GM18951 (cell line): ENCODE results near the gene MRC2.

Experiments used
- POLR2A ChIP-seq: IDR thresholded peaks from 4 replicates; pipeline ENCODE4 v1.6.1; 2011; ENCODE audit warnings: mild to moderate bottlenecking; ENCODE audit not compliant: insufficient read length, insufficient read depth; ENCODE audit errors: extremely low read depth
- in situ Hi-C: fragments of 300-500 bp; cut with MboI; formaldehyde crosslinking; loops from one replicate; pipeline ENCODE4 v1.12.0; 2022; ENCODE audit warnings: low sequenced_read_pairs, mixed read lengths, inconsistent platforms; ENCODE audit not compliant: unreplicated experiment

MRC2 gene

GRCh38 chr17:62701706-62702085, 74.2 kb downstream of the MRC2 start:
- in situ Hi-C loops, result loop anchor here (10.0 kb wide), 1 partner anchor 263 kb away; the partner anchor contains the start of gene TANC2
- no peak for TF ChIP-seq POLR2A

GRCh38 chr17:62702746-62703260, 75.3 kb downstream of the MRC2 start:
- no peak for TF ChIP-seq POLR2A
- in situ Hi-C loops, result loop anchor here (10.0 kb wide), 1 partner anchor 262 kb away; the partner anchor contains the start of gene TANC2

GRCh38 chr17:62703261-62703775, 75.8 kb downstream of the MRC2 start:
- in situ Hi-C loops, result loop anchor here (10.0 kb wide), 1 partner anchor 261 kb away; the partner anchor contains the start of gene TANC2
- TF ChIP-seq POLR2A, result no peak

- in situ Hi-C loops, result loop anchor here (10.0 kb wide), 1 partner anchor 261 kb away; the partner anchor contains the start of gene TANC2
- TF ChIP-seq POLR2A, result no peak
Measured at GRCh38 chr17:62703776-62704380, 76.4 kb downstream of the MRC2 start.

GRCh38 chr17:62704381-62704971, 77.0 kb downstream of the MRC2 start:
- TF ChIP-seq POLR2A, result no peak
- in situ Hi-C loops, result loop anchor here (10.0 kb wide), 1 partner anchor 260 kb away; the partner anchor contains the start of gene TANC2

GRCh38 chr17:62705156-62705777, 77.8 kb downstream of the MRC2 start:
- no peak for TF ChIP-seq POLR2A
- in situ Hi-C loops, result loop anchor here (10.0 kb wide), 1 partner anchor 260 kb away; the partner anchor contains the start of gene TANC2

GRCh38 chr17:62705778-62706597, 78.5 kb downstream of the MRC2 start:
- no peak for TF ChIP-seq POLR2A
- in situ Hi-C loops, result loop anchor here (10.0 kb wide), 1 partner anchor 259 kb away; the partner anchor contains the start of gene TANC2

- TF ChIP-seq POLR2A, result no peak
- in situ Hi-C loops, result loop anchor here (10.0 kb wide), 1 partner anchor 258 kb away; the partner anchor contains the start of gene TANC2
Measured at GRCh38 chr17:62706598-62707424, 79.3 kb downstream of the MRC2 start.

GRCh38 chr17:62707425-62707739, 79.9 kb downstream of the MRC2 start:
- in situ Hi-C loops, result loop anchor here (10.0 kb wide), 1 partner anchor 257 kb away; the partner anchor contains the start of gene TANC2

GRCh38 chr17:62708587-62708986, 81.1 kb downstream of the MRC2 start:
- in situ Hi-C loops, result loop anchor here (10.0 kb wide), 1 partner anchor 256 kb away; the partner anchor contains the start of gene TANC2
- no peak for TF ChIP-seq POLR2A

More at GRCh38 chr17:62707425-62707739, 79.9 kb downstream of the MRC2 start:
- no peak for TF ChIP-seq POLR2A

- in situ Hi-C loops, result no loop called here
- TF ChIP-seq POLR2A, result no peak
Measured at GRCh38 chr17:62712171-62712581, 84.7 kb downstream of the MRC2 start.
